HepG2 (cell line): ENCODE results near the gene DHX8. TPM values are rescaled to one million over a fixed set of nuclear protein-coding genes. Genes with fewer than 3 reads are reported as not detected.

Source experiments
- AHDC1 ChIP-seq: sonication (generic); formaldehyde crosslinking; IDR thresholded peaks from 2 replicates; pipeline ENCODE4 v1.5.1; 2020; ENCODE audit warnings: mild to moderate bottlenecking, missing genetic modification reagents, borderline replicate concordance
- ARNTL ChIP-seq: sonication (generic); formaldehyde crosslinking; IDR thresholded peaks from 2 replicates; pipeline ENCODE4 v1.4.0; 2020; ENCODE audit warnings: mild to moderate bottlenecking, missing genetic modification reagents
- CBFB ChIP-seq: sonication (generic); formaldehyde crosslinking; IDR thresholded peaks from 2 replicates; pipeline ENCODE4 v1.4.0; 2020; ENCODE audit warnings: missing genetic modification reagents
- DNMT3B ChIP-seq: conservative IDR thresholded peaks from 2 replicates; pipeline ENCODE4 v1.6.1; 2016; ENCODE audit warnings: missing biosample characterization, control low read depth
- DRAP1 ChIP-seq: IDR thresholded peaks from 2 replicates; pipeline ENCODE4 v1.6.1; 2016; ENCODE audit warnings: missing genetic modification reagents, missing compliant biosample characterization
- HHEX ChIP-seq: IDR thresholded peaks from 2 replicates; pipeline ENCODE4 v1.6.1; 2016; ENCODE audit warnings: control low read depth
- LRRFIP1 ChIP-seq: sonication (generic); formaldehyde crosslinking; conservative IDR thresholded peaks from 2 replicates; pipeline ENCODE4 v1.4.0; 2020; ENCODE audit warnings: missing genetic modification reagents
- SKIL ChIP-seq: sonication (generic); formaldehyde crosslinking; IDR thresholded peaks from 2 replicates; pipeline ENCODE4 v1.8.0; 2022; ENCODE audit warnings: missing genetic modification reagents, mild to moderate bottlenecking, moderate library complexity, borderline replicate concordance
- SMARCC2 ChIP-seq: fragments of 450-650 bp; IDR thresholded peaks from 2 replicates; pipeline ENCODE4 v1.6.1; 2017; ENCODE audit warnings: antibody characterized with exemption, mild to moderate bottlenecking
- TAF15 ChIP-seq: fragments of 200-400 bp; formaldehyde crosslinking; IDR thresholded peaks from one replicate; pipeline ENCODE4 v1.6.1; 2018; ENCODE audit warnings: mild to moderate bottlenecking, low read depth, low read length; ENCODE audit not compliant: poor library complexity, severe bottlenecking
- TGIF2 ChIP-seq: IDR thresholded peaks from 2 replicates; pipeline ENCODE4 v1.6.1; 2016; ENCODE audit warnings: control low read depth, missing compliant biosample characterization
- ZBTB1 ChIP-seq: sonication (generic); formaldehyde crosslinking; IDR thresholded peaks from 2 replicates; pipeline ENCODE4 v1.4.0; 2020; ENCODE audit warnings: missing genetic modification reagents, borderline replicate concordance
- ZBTB49 ChIP-seq: sonication (generic); formaldehyde crosslinking; IDR thresholded peaks from 2 replicates; pipeline ENCODE4 v1.4.0; 2020; ENCODE audit warnings: missing genetic modification reagents, borderline replicate concordance
- ZNF564 ChIP-seq: sonication (generic); formaldehyde crosslinking; IDR thresholded peaks from 2 replicates; pipeline ENCODE4 v1.8.1; 2023; ENCODE audit warnings: mild to moderate bottlenecking, missing genetic modification reagents
- ZSCAN12 ChIP-seq: sonication (generic); formaldehyde crosslinking; IDR thresholded peaks from 2 replicates; pipeline ENCODE4 v1.9.0; 2021; ENCODE audit warnings: mild to moderate bottlenecking, missing genetic modification reagents
- polyA plus RNA-seq, 8 experiments: library from polyadenylated mRNA; depleted of rRNA in 3 of 8; stranded (reverse) in 7 of 8; unstranded in 1 of 8; fragments of >200 nt; fragmentation: Illumina TruSeq in 4 of 8; extraction: Trizol in 4 of 8; gene quantifications; 2 replicates each; pipeline versions ENCODE4 v1.2.1 to v1.2.3, GENCODE V29; 2011 to 2016; ENCODE audit warnings: low read depth in 4 of 8, missing spikeins in 1 of 8, mixed read lengths in 1 of 8; ENCODE audit not compliant: insufficient read depth in 1 of 8
- total RNA-seq, 5 experiments: library from RNA; depleted of rRNA; stranded (reverse); fragments of >200 nt; fragmentation: Illumina TruSeq; extraction: Trizol; gene quantifications; 2 replicates each; pipeline ENCODE4 v1.2.3, GENCODE V29; 2016; ENCODE audit warnings: low read depth in 1 of 5

DHX8 gene
- total and polyA plus RNA-seq, 2 of the 13 experiments (the other 11 are each of a cell fraction or from before 2014, with no cell fraction given), result 24.8 to 48.9 TPM

- TF ChIP-seq ZSCAN12 (CRISPR knock-in tag) (0 out of 2 replicates have a peak, but pooled peaks have one; percentile 62), SMARCC2 (no peak), DRAP1 (CRISPR knock-in tag) (peak; percentile 73; the same call in 1 of the 2 replicates), LRRFIP1 (CRISPR knock-in tag) (no peak), DNMT3B (CRISPR knock-in tag) (0 out of 2 replicates have a peak, but pooled peaks have one; percentile 51), AHDC1 (peak; percentile 95), ZBTB49 (CRISPR knock-in tag) (no peak), HHEX (CRISPR knock-in tag) (no peak), SKIL (CRISPR knock-in tag) (peak; percentile 71; the same call in 1 of the 2 replicates), TGIF2 (CRISPR knock-in tag) (peak; percentile 42; the same call in 1 of the 2 replicates), ARNTL (no peak; the same call in 1 of the 2 replicates), ZBTB1 (CRISPR knock-in tag) (no peak), CBFB (peak; percentile 46; the same call in 1 of the 2 replicates), ZNF564 (CRISPR knock-in tag) (peak; percentile 70), TAF15 (no peak)
Observed at GRCh38 chr17:43449470-43450248, 34.1 kb upstream of the DHX8 start (continued).
